ENCODE measurements around the gene NBPF1.
"Not testable (repeated sequence)": the region's sequence is repeated elsewhere in the genome, so short reads cannot be mapped to it uniquely, and the experiment has no call there.

The NBPF1 gene

DNA sequence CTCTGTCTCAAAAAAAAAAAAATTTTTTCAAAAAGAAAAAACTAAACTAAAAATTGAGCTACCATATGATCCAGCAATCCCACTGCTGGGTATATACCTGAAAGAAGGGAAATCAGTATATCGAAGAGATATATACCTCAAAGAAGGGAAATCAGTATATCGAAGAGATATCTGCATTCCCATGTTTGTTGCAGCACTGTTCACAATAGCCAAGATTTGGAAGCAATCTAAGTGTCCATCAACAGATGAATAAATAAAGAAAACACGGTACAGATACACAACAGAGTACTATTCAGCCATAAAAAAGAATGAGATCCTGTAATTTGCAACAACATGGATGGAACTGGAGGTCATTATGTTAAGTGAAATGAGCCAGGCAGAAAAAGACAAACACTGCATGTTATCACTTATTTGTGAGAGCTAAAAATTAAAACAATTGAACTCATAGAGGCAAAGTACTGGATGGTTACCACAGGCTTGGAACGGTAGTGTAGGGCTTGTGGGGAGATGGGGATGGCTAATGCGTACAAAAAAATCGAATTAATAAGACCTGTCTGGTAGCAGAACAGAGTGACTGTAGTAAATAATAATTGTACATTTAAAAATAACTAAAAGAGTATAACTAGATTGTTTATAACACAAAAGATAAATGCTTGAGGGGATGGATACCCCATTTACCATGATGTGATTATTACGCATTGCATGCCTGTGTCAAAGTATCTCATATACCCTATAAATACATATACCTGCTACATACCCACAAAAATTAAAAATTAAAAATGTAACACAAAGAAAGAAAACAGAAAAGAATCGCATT, 28.0 kb upstream of the NBPF1 start:
- not testable (repeated sequence) for DNase-seq (ENCODE audit: low read depth, low spot score)

DNA sequence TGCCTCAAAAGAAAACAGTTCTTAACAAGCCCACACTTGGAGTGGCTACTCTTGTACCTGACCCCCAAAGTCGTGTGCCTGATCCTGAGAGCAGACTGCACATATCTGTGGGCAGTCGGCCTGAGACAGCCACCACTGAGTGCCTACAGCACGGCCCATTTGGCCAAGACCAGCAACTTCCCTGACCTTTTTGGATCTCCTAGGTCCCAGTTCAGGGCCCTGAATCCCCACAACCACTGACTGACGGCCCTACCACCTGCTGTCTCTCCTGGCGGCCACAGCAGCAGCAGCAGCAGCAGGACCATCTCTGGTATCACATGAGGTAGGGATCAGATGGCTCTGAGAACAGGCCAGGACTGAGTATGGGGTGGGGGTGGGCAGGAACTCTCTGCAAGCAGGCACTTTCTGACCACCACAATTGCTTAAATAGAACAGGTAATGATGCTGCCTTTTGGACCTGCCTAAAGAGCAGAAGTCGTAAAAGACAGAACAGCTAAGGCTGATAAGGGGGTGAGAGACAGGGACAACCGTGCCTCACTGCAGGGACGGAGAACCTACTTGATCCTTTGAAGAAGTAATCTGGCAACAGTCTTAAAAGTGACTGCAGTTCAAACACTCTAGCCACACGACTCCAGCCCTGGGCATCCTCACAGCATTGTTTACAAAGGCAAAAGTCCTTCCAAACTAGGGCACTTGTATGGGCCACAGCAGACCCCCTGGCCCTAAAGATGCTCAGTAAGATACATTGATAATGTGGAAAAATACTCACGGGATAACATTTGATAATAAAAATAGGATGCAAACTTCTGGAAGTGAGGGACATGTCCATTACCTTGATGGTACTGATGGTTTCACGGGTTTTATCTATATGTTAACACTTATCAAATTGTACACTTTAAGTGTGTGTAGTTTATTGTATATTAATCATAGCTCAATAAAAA, 26.0 kb upstream of the NBPF1 start:
- DNase-seq (ENCODE audit: low read depth, low spot score): not testable (repeated sequence)

DNA sequence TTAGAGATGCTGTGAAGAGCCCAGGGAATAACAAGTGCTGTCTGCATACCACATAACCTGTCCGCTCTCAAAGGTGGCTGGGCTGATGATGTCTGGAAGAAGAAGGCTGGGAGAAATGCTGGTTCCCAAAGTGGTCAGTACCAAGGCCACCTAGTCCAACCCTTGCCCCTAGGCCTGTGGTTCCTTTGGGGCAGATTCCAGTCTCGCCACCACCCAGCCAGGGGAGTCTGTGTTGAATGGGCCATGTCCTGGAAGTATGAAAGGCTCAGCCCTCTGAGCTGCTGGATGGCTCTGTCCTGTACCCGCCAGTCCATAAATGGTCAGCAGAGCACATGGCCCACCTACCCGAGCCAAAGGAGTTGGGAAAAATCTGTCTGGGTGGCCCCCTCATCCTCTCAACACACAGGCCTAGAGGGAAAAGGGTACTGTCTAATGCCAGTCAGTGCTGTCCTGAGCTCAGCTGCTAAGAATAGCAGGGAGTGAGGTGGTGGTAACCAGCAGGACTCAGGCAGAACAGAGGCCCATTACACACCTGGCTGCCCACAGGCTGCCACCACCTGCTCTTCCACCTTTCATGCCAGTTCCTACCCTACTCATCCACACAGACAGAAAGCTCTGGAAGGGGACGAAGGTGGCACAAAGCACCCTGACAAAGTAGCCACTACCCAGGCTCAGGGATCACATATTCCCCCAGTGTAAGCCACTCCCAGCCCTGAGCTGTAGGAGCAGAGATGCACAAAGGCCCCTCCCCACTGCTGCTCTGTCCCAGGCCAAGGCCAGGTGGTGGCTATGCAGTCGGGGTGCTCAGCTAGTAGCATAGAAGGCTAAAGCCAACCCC, 24.8 kb upstream of the NBPF1 start:
- not testable (repeated sequence) for DNase-seq (ENCODE audit: low read depth, low spot score)

DNA sequence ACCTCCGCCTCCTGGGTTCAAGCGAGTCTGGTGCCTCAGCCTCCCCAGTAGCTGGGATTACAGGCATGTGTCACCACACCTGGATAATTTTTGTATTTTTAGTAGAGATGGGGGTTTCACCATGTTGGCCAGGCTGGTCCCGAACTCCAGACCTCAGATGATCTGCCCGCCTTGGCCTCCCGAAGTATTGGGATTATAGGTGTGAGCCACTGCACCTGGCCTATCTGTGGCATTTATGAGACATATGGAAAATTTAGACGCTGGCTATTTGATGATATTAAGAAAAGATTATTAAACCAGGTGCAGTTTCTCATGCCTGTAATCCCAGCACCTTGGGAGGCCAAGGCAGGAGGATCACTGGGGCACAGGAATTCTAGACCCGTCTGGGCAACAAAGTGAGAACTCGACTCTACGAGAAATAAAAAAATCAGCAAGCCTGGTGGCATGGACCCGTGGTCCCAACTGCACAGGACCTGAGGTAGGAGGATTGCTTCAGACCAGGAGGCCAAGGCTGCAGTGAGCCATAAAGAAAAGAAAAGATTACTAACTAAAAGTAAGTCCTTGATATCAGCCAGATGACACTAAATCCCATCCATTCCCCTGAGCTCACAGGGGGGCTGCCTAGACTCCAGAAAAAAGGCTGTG, 23.3 kb upstream of the NBPF1 start:
- not testable (repeated sequence) for DNase-seq (ENCODE audit: low read depth, low spot score)

DNA sequence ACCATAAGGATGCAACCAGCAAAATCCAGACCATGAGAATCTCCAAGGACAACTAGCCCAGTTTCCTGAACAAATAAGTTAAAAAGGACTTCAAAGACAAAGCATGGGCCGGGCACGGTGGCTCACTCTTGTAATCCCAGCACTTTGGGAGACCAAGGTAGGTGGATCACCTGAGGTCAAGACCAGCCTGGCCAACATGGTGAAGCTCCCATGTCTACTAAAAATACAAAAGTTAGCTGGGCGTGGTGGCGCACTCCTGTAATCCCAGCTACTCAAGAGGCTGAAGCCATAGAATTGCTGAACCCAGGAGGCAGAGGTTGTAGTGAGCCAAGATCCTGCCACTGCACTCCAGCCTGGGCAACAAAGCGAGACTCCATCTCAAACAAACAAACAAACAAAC, 22.6 kb upstream of the NBPF1 start:
- DNase-seq (ENCODE audit: low read depth, low spot score): not testable (repeated sequence)

DNA sequence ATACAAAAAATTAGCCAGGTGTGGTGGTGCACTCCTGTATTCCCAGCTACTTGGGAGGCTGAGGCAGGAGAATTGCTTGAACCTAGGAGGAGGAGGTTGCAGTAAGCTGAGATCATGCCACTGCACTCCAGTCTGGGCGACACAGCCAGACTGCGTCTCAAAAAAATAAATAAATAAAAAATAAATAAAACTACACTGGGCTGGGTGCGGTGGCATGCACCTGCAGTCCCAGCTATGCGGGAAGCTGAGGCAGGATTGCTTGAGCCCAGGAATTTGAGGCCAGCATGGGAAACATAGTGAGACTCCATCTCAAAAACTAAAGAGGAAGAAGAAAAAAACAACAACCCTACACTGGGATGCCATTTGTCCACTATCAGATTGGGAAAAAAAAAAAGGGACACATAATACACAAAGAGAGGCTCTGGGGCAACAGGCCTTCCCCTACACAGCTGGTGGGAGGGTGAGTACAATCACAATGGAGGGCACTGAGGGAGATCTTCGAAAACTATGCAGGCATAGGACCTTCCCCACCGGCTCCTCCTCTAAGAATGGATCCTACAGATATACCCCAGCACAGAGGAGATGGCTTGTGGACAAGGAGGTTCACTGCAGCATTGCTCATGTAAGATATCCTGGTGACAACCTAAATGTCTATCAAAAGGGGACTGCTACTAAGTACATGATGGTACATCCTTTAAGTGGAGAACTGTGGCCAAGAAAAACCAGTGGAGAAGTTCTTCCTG, 20.3 kb upstream of the NBPF1 start:
- DNase-seq (ENCODE audit: low read depth, low spot score): not testable (repeated sequence)

DNA sequence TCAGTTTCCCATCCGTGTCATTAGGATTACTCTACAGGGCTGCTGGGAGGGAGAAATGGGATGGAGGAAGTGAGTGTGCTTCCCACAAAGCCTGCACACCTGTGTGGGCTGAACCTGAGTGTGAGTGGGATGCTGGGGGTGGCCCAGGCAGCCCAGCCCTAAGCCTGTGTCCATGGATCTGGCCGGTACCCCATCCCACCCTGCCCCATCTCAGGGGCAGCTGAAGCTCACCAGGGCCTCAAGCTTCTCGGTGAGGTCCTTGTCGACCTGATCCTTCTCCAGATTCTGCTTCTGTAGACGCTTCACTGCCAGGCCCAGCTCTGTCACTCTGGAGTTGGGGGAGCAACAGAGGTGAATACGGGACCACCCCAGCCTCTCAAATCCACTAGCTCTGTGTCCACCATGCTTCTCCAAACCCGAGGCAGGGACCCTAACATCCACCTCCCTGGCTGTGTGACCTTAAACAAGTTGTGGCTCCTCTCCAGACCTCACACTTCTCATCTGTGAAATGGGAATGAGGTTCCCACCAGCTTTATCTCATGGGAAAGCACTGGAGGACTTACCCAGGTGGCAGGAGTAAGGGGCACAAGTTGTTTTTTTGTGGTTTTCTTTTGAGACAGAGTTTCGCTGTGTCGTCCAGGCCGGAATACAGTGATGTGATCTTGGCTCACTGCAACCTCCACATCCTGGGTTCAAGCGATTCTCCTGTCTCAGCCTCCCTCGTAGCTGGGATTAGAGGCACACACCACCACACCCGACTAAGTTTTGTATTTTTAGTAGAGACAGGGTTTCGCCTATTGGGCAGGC, 18.9 kb upstream of the NBPF1 start:
- DNase-seq (ENCODE audit: low read depth, low spot score): not testable (repeated sequence)

DNA sequence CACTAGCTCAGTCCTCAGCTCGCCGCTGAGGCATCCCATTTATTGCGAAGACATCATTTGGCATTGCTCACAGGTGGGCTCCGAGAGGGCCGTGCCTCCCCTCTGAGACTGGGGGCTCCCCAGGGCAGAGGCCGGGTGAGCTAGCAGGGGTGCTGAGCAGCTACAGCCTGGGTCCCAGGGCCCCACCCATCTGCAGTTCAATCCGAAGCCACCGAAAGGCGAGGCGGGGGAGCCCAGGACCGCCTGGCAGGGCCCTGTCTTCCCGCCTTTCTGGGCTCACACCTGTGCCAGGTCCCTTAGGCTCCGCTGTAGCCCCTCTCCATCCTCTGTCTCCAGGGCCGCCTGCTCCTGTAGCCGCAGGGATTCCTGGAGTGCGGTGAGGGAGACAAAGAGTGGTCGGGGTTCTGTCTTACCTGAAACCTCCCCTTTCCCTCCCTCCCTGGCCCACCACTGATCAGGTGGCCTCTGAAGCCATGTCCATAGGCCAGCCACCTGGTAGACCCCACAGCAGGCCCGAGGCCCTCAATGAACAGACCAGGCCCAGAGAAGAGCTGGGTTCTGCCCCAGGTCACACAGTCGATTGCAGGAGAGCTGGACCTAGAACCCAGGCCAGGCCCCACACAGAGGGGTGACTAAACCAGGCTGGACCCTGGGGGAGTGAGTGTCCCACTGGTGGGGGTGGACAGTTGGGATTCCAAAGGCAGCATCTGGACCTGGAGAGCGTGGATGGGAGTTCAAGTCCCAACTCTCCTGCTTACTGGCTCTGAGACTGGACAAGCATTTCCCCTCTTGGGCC, 18.1 kb upstream of the NBPF1 start:
- DNase-seq (ENCODE audit: low read depth, low spot score): no peak

DNA sequence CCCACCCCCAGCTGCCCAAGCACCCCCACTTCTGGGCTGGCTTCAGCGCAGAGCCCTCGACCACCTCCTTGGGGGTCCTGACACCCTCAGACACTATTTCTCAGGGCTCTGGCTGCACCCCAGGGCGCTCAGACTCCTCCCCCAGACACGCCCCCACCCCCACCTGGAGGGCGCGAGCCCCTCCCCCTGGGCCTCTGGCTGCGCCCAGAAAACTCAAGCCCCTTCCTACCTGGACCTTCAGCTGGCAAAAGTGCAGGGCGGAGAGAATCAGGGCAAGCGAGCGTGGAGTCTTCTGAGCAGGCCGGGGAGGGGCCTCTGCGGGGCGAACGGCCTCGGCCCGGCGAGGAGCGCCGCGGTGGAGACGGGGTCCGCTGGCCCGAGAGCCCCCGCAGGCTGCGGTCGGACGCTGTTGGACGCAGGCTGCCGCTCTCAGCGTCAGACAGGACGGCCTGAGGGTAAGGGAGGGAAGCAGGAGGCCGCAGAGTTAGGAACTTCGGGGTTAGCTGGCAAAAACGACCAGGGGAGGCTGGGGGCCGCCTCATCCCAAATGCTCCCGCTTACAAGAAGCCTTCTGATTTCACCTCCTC, 17.4 kb upstream of the NBPF1 start:
- no peak for DNase-seq (ENCODE audit: low read depth, low spot score)

DNA sequence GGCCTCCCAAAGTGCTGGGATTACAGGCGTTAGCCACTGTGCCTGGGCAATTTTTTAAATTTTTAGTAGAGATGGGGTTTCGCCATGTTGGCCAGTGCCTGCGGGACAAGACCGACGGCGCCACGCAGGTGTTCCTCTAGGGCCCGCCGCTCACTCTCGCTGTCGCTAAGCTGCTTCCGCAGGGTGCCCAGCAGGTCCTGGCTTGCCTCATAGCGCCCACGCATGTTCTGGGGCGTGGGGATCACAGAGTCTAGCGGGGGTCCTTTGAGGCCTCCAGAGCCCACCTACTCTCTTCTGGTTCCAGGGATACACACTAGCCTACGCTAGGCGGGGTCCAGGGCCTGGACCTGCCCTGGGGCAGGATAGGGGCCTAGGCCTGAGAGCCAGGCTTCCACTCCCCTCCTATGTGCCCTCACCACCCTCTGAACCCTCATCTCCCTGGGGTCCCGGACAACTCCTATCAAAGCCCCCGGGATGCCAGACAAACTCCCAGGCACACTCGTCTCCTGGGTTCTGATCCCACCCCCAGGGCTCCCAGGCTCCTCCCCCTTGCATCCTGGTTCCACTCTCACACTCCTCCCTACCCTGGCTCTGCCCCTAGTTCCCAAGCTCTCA, 16.7 kb upstream of the NBPF1 start:
- not testable (repeated sequence) for DNase-seq (ENCODE audit: low read depth, low spot score)

DNA sequence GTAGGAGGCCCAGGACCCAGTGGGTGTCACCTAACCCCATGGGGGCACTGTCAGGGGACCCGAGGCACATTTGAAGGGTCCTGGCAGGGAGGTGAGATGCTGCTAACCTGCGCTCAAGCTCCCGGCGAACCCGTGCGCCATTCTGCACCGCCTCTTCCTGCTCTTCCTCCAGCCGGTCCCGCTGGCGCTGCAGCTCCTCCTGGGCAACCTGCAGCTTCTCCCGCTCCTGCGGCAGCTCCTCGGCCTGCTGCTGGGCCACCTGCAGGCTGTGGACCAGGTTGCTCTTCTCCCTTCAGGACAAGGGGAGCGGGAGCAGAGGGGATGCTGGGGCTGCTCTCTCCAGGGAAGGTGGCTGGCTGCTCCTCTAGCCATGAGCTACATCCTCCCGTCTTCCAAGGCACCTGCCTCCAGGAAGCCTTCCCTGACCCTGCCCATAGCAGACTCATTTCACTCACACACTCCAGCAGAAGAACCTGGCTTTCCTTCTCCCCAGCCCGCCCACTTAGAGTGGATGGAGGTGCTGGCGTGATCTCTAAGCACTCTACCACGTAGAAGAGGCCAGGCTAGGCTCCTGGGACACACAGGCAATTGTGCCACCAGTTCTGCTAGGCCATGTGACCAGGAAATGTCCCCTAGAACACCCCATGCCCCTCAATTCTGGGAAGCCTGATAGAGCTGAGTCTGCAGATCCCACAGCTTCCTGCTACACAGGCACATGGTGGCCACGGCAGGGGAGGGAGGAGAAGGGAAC, 15.2 kb upstream of the NBPF1 start:
- no peak for DNase-seq (ENCODE audit: low read depth, low spot score)

DNA sequence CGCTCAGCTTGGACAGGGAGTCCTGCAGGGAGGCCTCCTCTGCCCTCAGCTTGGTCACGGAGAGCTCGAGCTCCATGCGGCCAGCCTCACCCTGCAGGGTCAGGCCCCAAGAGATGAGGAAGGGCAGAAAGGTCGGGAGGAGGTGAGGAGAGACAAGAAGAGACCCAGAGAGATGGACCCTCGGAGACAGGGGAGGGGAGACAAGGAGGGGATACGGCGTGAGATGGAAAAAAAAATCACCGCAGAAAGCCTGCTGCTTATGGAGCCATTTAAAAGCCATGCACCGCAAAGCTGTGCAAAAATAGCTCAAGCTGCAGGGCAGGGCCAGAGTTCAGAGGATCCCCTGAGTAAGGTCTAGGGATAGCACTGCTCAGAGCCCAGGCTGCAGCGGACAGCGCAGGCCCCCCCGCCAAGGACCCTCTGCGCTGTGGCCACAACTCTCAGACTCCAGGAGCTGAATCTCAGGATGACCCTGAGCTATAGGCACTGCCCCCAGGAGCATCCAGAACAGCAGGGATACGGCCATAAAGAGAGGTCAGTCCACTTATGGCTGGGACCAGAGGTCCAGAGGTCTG, 13.1 kb upstream of the NBPF1 start:
- not testable (repeated sequence) for DNase-seq (ENCODE audit: low read depth, low spot score)

DNA sequence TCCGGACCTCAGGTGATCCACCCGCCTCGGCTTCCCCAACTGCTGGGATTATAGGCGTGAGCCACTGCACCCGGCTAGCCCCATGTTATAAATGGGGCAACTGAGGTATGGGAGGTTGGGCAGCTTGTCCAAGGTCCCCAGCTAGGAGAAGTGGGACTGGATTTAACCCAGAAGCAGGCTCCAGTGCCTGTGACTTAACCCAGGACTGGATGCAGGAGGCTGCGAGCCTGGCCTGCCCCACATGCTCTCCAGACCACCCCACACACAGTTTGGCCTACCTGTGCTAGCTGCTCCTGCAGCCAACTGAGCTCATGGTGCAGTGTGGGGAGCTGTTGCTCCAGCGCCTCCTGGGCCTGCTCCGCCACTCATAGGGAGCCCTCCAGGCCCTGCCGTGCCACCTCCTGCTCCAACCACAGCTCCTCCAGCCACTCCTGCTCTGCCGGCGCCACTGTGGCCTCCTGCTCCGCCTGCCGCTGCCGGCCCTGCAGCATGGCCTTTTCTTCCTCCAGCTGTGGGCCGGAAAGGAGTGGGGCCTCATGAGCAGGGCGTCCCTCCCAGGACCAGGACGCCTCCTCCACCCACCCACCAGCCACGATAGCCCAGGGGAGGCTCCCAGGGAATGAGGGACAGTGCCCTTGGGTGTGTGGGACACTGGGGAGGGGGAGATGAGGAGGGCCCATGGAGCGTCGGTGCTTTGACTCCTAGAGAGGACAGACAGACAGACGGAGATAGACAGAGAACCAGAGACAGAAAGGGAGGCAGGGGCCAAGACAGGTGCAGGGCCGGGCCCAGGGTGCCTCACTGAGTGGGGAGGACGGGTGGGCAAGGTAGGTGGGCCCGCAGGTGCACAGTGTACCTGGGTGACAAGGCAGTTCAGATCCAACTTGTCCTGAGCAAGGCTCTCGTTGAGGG, 12.4 kb upstream of the NBPF1 start:
- DNase-seq (ENCODE audit: low read depth, low spot score): no peak

DNA sequence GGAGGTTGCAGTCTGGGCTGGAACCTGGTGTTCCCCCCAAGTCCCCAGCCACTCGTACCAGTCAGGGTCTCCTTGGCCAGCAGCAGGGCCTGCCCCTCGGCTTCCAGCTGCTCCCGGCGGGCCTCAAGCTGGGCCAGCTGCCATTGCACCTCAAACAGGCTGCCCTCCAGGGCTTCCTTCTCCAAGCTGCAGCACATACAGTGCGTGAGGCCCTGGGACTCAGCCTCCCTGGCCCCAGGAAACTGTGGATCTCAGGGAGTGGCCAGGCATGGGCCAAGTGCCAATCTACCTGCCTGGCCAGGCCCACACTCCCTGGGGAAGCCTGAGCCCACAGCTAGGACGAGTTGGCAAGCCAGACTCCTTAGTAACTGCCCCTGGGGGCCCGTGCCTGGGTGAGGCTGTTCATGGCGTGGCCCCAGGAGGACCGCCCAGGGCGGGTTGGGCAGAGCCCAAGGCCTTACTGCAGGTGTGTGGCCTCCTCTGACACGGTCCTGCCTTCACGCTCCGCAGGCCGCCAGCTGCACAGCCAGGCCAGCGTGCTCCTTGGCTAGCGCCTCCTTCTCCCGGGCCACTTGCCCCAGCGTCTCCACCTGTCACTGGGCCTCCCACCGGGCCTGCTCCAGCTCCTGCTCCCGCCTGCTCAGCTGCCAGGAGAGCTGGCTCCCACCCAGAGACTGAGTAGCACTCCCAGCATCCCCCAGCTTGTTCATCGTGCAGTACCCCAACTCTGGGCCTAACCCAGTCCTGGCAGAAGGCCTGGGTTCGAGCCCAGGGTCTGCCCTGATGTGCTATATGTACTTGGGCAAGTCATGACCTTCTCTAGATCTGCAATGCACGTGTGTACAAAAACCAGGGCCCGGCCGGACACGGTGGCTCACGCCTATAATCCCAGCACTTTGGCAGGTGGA, 10.7 kb upstream of the NBPF1 start:
- DNase-seq (ENCODE audit: low read depth, low spot score): not testable (repeated sequence)

DNA sequence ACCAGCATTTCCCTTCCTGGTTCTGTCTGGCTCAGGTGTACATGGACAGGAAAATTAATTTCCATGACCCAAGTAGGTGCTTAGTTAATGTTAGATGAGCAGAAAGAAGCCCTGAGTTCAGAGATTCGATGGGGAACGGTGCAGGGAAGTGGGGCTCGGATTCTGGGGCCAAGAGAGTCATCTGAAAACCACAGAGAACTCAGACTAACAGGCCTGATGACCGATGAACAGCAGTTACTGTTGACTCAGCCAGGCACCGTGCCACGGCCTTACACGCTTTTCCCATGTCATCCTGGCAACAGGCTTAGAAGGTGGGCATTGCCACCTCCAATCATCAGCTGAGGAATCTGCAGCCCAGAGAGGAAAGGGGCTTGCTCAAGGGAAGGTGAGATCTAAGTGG, 10.0 kb upstream of the NBPF1 start:
- not testable (repeated sequence) for DNase-seq (ENCODE audit: low read depth, low spot score)

All from activated naive CD8-positive, alpha-beta T cell treated with anti-CD3 and anti-CD28 coated beads, Interleukin-2, amount 50 U/mL, for 16 hours (primary cell).